Kidney epithelial cell (primary cell): Measurements from ENCODE around the gene ELL3. TPM values are rescaled to one million over a fixed set of nuclear protein-coding genes. Genes with fewer than 3 reads are reported as not detected.

Source experiments
- DNase-seq: peaks from one replicate; pipeline ENCODE4 v3.0.0-alpha.2; 2010; ENCODE audit warnings: low read depth
- H3K27me3 ChIP-seq: 2 replicates; pipeline ENCODE4 v1.6.0; 2011; ENCODE audit warnings: low read length; ENCODE audit not compliant: control insufficient read depth, insufficient read depth
- H3K36me3 ChIP-seq: 2 replicates; pipeline ENCODE4 v1.5.1; 2011; ENCODE audit warnings: low read length; ENCODE audit not compliant: control insufficient read depth, insufficient read depth
- H3K4me3 ChIP-seq: 2 replicates; pipeline ENCODE4 v1.5.1; 2011; ENCODE audit warnings: low read depth, mild to moderate bottlenecking, control low read depth, low read length
- CTCF ChIP-seq: IDR thresholded peaks from 2 replicates; pipeline ENCODE4 v1.5.1; 2011; ENCODE audit warnings: mild to moderate bottlenecking, moderate library complexity, low read length, control low read depth, inconsistent platforms; ENCODE audit not compliant: insufficient read depth, poor library complexity, severe bottlenecking
- total RNA-seq: library from RNA; depleted of rRNA; stranded (reverse); fragments of >200 nt; gene quantifications from 2 replicates; pipeline ENCODE4 v1.2.3, GENCODE V29; 2015

Gene ELL3
- total RNA-seq, 1 donor from 2014 or later: 3.5 TPM

- H3K36me3 ChIP-seq: peaks cover 11% of the 10 kb centered on the region
- DNase-seq: no peak
- TF ChIP-seq CTCF: no peak
- H3K27me3 ChIP-seq: no peaks in the 10 kb centered on the region
- no peak overlapping the region for H3K4me3 ChIP-seq
Measured at GRCh38 chr15:43796566-43796965, 19.8 kb upstream of the ELL3 start.

GRCh38 chr15:43795997-43796396, 19.2 kb upstream of the ELL3 start:
- Histone ChIP-seq H3K36me3 (peaks cover 10% of the 10 kb centered on the region), H3K27me3 (no peaks in the 10 kb centered on the region), H3K4me3 (no peak overlapping the region)
- no peak for TF ChIP-seq CTCF
- DNase-seq: no peak

DNA sequence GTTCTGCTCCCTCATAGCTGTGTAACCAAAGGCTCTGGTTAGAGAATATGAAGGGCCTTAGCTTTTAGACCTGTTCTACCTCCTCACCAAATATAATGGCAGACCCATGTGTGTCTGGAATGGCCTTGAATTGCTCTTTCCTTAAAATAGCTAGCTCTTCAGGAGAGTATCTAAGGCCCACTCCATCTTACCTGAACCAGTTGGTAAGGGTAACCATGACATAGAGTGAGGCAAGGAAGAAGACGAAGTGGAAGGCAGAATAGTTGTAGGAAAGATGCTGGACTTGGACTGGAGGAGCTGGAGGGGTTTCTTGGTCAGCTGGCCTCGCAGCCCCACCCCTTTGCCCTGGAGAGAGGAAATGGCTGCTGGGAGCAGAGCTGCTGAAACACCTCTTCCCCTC, 18.4 kb upstream of the ELL3 start:
- TF ChIP-seq CTCF: no peak
- no peak overlapping the region for H3K4me3 ChIP-seq
- H3K36me3 ChIP-seq: peaks cover 10% of the 10 kb centered on the region
- no peaks in the 10 kb centered on the region for H3K27me3 ChIP-seq
- no peak for DNase-seq

DNA sequence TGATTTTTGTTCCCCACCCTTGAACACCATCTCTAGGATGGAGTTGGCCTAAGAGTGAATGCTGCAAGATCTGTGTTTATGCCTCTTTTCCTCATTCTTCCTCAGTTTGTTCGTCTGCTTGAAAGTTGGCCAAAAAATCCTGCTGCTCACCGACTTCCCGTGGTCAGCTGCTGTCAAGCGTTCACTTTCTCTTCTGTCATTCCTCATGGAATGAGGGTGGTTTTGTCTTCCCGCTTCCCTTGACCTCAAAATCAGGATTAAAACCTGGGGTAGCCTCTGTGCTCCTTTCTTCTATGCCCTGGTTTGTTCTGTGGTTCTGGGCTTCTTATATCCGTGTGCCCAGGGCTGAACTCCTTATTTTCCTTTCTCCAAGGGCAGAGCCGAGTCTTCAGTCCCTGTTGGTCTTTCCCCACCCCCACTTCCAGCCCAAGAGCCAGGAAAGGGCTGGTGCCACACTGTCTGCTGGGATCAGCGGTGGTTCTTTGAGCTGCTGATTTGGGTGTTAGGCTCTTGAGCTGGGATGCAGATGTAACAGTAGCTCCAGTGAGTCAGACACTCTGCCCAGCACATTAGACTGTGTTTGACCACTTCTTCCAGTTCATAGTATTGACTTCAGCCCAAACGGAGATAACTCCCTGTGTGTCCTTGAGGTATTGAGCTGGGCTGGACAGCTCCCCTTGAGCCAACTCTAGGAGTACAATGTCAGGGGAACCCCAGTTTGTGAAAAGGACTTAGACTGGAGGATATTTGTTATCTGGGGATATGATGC, 17.7 kb upstream of the ELL3 start:
- no peak overlapping the region for H3K4me3 ChIP-seq
- TF ChIP-seq CTCF: no peak
- DNase-seq: no peak
- H3K36me3 ChIP-seq: peaks cover 8% of the 10 kb centered on the region
- H3K27me3 ChIP-seq: no peaks in the 10 kb centered on the region

- TF ChIP-seq CTCF: no peak
- peak overlapping the region; percentile 92 for H3K4me3 ChIP-seq
- no peak for DNase-seq
- H3K27me3 ChIP-seq: no peaks in the 10 kb centered on the region
- H3K36me3 ChIP-seq: peaks cover 8% of the 10 kb centered on the region
Measured at GRCh38 chr15:43793647-43794046, 16.9 kb upstream of the ELL3 start.
